CD4-positive, alpha-beta T cell (primary cell): ENCODE data around the gene RNF115. TPM values are rescaled to one million over a fixed set of nuclear protein-coding genes. Genes with fewer than 3 reads are reported as not detected.

ENCODE experiments used
- ATAC-seq: fragments of 200-7000 bp; cut with Tn5 transposase; one replicate; pipeline ENCODE4 v1.10.0; 2022; ENCODE audit warnings: mild to moderate bottlenecking; ENCODE audit not compliant: poor library complexity
- CTCF ChIA-PET: fragments of 350-600 bp; sonication (Branson Sonifier 250); formaldehyde crosslinking; loops from one replicate; lab custom pipeline; 2021; ENCODE audit warnings: antibody characterized with exemption, inconsistent platforms; lab: Charles Lee
- POLR2A ChIA-PET: fragments of 350-600 bp; sonication (Branson Sonifier 250); formaldehyde crosslinking; loops from one replicate; lab custom pipeline; 2021; ENCODE audit warnings: antibody characterized with exemption, inconsistent platforms; lab: Charles Lee
- DNase-seq, 14 experiments: peaks; one replicate each; pipeline ENCODE4 v3.0.0-alpha.2; 2013 to 2020; ENCODE audit warnings: mixed read lengths in 2 of 14
- H3K27ac ChIP-seq, 2 donors: one replicate each; pipeline versions ENCODE4 v1.5.1 to v1.7.0; 2013; ENCODE audit warnings: low read length in 2 of 2, low read depth in 1 of 2, mild to moderate bottlenecking in 1 of 2
- H3K27me3 ChIP-seq, 2 experiments: 1 replicate in 1 of 2; 2 replicates in 1 of 2; pipeline versions ENCODE4 v1.6.1 to v1.7.0; 2013; ENCODE audit warnings: low read length in 2 of 2, control low read depth in 1 of 2, mild to moderate bottlenecking in 1 of 2, moderate library complexity in 1 of 2; ENCODE audit not compliant: insufficient read depth in 2 of 2, control insufficient read depth in 1 of 2
- H3K36me3 ChIP-seq: one replicate; pipeline ENCODE4 v1.6.1; 2013; ENCODE audit warnings: low read length, control low read depth; ENCODE audit not compliant: insufficient read depth
- H3K4me1 ChIP-seq: one replicate; pipeline ENCODE4 v1.6.1; 2013; ENCODE audit warnings: low read length, control low read depth; ENCODE audit not compliant: insufficient read depth
- H3K4me3 ChIP-seq: one replicate; pipeline ENCODE4 v1.5.1; 2013; ENCODE audit warnings: mild to moderate bottlenecking, low read length, moderate library complexity
- H3K9me3 ChIP-seq, 2 experiments: 1 replicate in 1 of 2; 2 replicates in 1 of 2; pipeline versions ENCODE4 v1.6.1 to v1.7.0; 2013; ENCODE audit warnings: low read length in 2 of 2, mild to moderate bottlenecking in 2 of 2, control low read depth in 1 of 2, moderate library complexity in 1 of 2; ENCODE audit not compliant: control insufficient read depth in 1 of 2, insufficient read depth in 1 of 2
- H3K27ac Mint-ChIP-seq: one replicate; pipeline ENCODE4 v1.8.0; 2020; ENCODE audit warnings: mixed read lengths
- H3K27me3 Mint-ChIP-seq: one replicate; pipeline ENCODE4 v1.8.0; 2021; ENCODE audit warnings: mixed read lengths
- H3K36me3 Mint-ChIP-seq: one replicate; pipeline ENCODE4 v1.8.0; 2021; ENCODE audit warnings: low read depth, mixed read lengths
- H3K4me1 Mint-ChIP-seq: one replicate; pipeline ENCODE4 v1.8.0; 2021; ENCODE audit warnings: low read depth, mixed read lengths
- H3K4me3 Mint-ChIP-seq: one replicate; pipeline ENCODE4 v1.8.0; 2020; ENCODE audit warnings: mild to moderate bottlenecking, mixed read lengths
- H3K9me3 Mint-ChIP-seq: one replicate; pipeline ENCODE4 v1.8.0; 2020; ENCODE audit warnings: mixed read lengths
- intact Hi-C, 2 experiments: fragments of 100-400 bp; cut with DNase I in 1 of 2; cut with micrococcal nuclease in 1 of 2; formaldehyde crosslinking; loops; one replicate each; pipeline versions ENCODE4 v1.15.1 to v1.9.0; 2023 to 2025; cut with DNase I, micrococcal nuclease
- total RNA-seq, 174 experiments: library from RNA in 2 of 174; stranded (reverse) in 2 of 174; gene quantifications; one replicate each; pipeline ENCODE4 v1.2.3 and lab custom pipeline; 2021 to 2026
- TF ChIP-seq, protein P1 (sequence below): fragments of 200-600 bp; IDR thresholded peaks from one replicate; pipeline ENCODE4 v1.8.0; 2022; ENCODE audit warnings: antibody characterized with exemption, mild to moderate bottlenecking

The RNF115 gene
- total RNA-seq, 2 experiments from 2014 or later: 11.4 to 11.9 TPM

GRCh38 chr1:145717833-145718232 is 106.1 kb downstream of the RNF115 start:
- ATAC-seq (no peak), DNase-seq (no peak)
- no peak overlapping the region for H3K4me3 Mint-ChIP-seq
- intact Hi-C loops: no loop called here
- peaks cover 27% of the 10 kb centered on the region for H3K27me3 Mint-ChIP-seq
- H3K4me1 Mint-ChIP-seq: peaks cover 9% of the 10 kb centered on the region
- TF ChIP-seq, protein P1, sequence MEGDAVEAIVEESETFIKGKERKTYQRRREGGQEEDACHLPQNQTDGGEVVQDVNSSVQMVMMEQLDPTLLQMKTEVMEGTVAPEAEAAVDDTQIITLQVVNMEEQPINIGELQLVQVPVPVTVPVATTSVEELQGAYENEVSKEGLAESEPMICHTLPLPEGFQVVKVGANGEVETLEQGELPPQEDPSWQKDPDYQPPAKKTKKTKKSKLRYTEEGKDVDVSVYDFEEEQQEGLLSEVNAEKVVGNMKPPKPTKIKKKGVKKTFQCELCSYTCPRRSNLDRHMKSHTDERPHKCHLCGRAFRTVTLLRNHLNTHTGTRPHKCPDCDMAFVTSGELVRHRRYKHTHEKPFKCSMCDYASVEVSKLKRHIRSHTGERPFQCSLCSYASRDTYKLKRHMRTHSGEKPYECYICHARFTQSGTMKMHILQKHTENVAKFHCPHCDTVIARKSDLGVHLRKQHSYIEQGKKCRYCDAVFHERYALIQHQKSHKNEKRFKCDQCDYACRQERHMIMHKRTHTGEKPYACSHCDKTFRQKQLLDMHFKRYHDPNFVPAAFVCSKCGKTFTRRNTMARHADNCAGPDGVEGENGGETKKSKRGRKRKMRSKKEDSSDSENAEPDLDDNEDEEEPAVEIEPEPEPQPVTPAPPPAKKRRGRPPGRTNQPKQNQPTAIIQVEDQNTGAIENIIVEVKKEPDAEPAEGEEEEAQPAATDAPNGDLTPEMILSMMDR: no peak
- H3K9me3 Mint-ChIP-seq: no peaks in the 10 kb centered on the region
- Histone ChIP-seq H3K4me1 (peaks cover 14% of the 10 kb centered on the region), H3K36me3 (no peaks in the 10 kb centered on the region), H3K27ac (no peak overlapping the region), H3K4me3 (no peak overlapping the region), H3K27me3 (peaks cover 3 to 7% of the 10 kb centered on the region in 2 experiments), H3K9me3 (no peaks in the 10 kb centered on the region)
- ChIA-PET POLR2A (no interaction called here), CTCF (no interaction called here)
- no peaks in the 10 kb centered on the region for H3K36me3 Mint-ChIP-seq
- H3K27ac Mint-ChIP-seq: no peak overlapping the region

GRCh38 chr1:145716641-145717345 is 107.1 kb downstream of the RNF115 start:
- peaks cover 14% of the 10 kb centered on the region for H3K4me1 ChIP-seq
- peaks cover 0 to 6% of the 10 kb centered on the region in 2 experiments for H3K27me3 ChIP-seq
- Mint-ChIP-seq H3K27me3 (peaks cover 19% of the 10 kb centered on the region), H3K36me3 (no peaks in the 10 kb centered on the region), H3K4me3 (no peak overlapping the region), H3K4me1 (peaks cover 9% of the 10 kb centered on the region), H3K27ac (no peak overlapping the region), H3K9me3 (no peaks in the 10 kb centered on the region)
- POLR2A ChIA-PET: no interaction called here
- TF ChIP-seq, protein P1: no peak
- no peak for ATAC-seq
- H3K27ac ChIP-seq: no peak overlapping the region
- no peak overlapping the region for H3K4me3 ChIP-seq
- peak in 1 of 14 experiments; percentile 22 for DNase-seq
- CTCF ChIA-PET: no interaction called here
- H3K9me3 ChIP-seq: no peaks in the 10 kb centered on the region
- intact Hi-C loops: no loop called here
- H3K36me3 ChIP-seq: no peaks in the 10 kb centered on the region

DNA sequence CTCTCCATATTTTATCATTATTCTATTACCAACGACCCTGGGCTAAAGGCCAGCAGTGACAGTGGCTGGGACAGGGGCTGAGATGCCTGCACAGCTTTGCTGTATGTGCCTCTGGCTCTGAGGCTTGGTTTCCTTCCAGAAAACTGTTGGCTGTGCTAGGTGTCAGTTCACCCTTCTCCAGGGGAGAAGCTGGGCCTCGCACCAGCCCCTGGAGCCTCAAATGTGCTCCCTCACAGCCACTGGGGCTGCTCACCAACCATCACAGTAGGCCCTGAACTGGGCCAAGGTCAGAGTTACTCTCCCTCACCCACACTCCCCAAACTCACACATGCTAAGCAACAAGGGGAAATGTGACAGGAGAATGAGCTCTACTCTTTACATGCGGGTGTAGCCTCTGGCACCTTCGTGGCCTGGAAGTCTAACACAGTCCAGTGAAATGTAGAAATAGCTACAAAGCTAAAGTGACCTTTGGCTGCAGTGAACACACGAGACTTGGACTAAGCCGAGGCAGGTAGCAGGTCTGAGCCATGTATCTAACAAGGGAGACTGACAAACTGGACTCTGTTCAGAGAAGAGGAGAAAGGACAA is 109.3 kb downstream of the RNF115 start:
- no peak overlapping the region for H3K4me3 ChIP-seq
- H3K9me3 ChIP-seq: no peaks in the 10 kb centered on the region
- no peak overlapping the region for H3K4me3 Mint-ChIP-seq
- no peaks in the 10 kb centered on the region for H3K4me1 Mint-ChIP-seq
- CTCF ChIA-PET: no interaction called here
- no peaks in the 10 kb centered on the region for H3K27me3 ChIP-seq
- intact Hi-C loops: no loop called here
- H3K36me3 Mint-ChIP-seq: no peaks in the 10 kb centered on the region
- TF ChIP-seq, protein P1: no peak
- no peak overlapping the region for H3K27ac Mint-ChIP-seq
- POLR2A ChIA-PET: interaction anchor here (0.6 kb wide), 1 partner anchor 32 kb away, joined by 3 read pairs; no protein-coding TSS in a partner anchor
- no peak for ATAC-seq
- H3K27ac ChIP-seq: no peak overlapping the region
- H3K4me1 ChIP-seq: no peaks in the 10 kb centered on the region
- DNase-seq: no peak
- H3K9me3 Mint-ChIP-seq: no peaks in the 10 kb centered on the region
- peaks cover 6% of the 10 kb centered on the region for H3K27me3 Mint-ChIP-seq
- no peaks in the 10 kb centered on the region for H3K36me3 ChIP-seq
